ENCODE data around the gene AKR7A2.

AKR7A2 gene

DNA sequence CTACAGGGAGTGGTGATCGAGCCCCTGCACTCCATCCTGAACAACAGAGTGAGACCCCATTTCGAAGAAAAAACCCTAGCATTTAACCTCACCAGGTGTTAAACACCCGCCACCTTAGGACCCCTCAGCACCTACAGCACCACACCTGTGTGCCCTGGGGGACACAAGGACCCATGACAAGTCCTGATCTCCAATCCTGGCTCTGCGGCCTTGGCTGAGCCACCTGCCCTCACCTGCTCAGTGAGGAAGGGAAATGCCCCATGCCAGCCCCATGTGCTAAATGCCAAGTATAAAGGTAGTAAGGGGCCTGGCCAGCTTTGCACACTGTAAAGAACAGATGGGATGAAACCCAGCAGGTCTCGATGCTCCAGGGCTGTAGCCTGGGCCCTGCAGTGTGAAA, 49.2 kb downstream of the AKR7A2 start:
- Histone ChIP-seq H3K4me2 (ENCODE audit: low read length) (no peak overlapping the region), H3K27ac (ENCODE audit: low read depth, low read length) (no peak overlapping the region), H3K27me3 (ENCODE audit: control insufficient read depth, low read length) (no peaks in the 10 kb centered on the region), H3K9me3 (ENCODE audit: control insufficient read depth, insufficient read depth, low read length) (no peaks in the 10 kb centered on the region), H3K79me2 (ENCODE audit: control insufficient read depth, low read length) (no peaks in the 10 kb centered on the region), H3K4me3 (ENCODE audit: low read length) (no peak overlapping the region), H3F3A (ENCODE audit: control insufficient read depth, insufficient read depth) (peaks cover 4% of the 10 kb centered on the region; the same call in 1 of the 2 replicates), H3K4me1 (ENCODE audit: control insufficient read depth, low read length) (no peaks in the 10 kb centered on the region), H3K9me2 (replicated peaks; ENCODE audit: control insufficient read depth, low read length) (no peaks in the 10 kb centered on the region), H4K20me1 (ENCODE audit: control insufficient read depth, insufficient read depth, low read depth, low read length) (no peaks in the 10 kb centered on the region), H3K36me3 (ENCODE audit: control insufficient read depth, low read length) (peaks cover 32% of the 10 kb centered on the region)
- TF ChIP-seq EZH2phosphoT487 (IDR thresholded peaks at IDR 0.05; ENCODE audit: borderline replicate concordance, low read length), result no peak
- TF ChIP-seq, protein P1, sequence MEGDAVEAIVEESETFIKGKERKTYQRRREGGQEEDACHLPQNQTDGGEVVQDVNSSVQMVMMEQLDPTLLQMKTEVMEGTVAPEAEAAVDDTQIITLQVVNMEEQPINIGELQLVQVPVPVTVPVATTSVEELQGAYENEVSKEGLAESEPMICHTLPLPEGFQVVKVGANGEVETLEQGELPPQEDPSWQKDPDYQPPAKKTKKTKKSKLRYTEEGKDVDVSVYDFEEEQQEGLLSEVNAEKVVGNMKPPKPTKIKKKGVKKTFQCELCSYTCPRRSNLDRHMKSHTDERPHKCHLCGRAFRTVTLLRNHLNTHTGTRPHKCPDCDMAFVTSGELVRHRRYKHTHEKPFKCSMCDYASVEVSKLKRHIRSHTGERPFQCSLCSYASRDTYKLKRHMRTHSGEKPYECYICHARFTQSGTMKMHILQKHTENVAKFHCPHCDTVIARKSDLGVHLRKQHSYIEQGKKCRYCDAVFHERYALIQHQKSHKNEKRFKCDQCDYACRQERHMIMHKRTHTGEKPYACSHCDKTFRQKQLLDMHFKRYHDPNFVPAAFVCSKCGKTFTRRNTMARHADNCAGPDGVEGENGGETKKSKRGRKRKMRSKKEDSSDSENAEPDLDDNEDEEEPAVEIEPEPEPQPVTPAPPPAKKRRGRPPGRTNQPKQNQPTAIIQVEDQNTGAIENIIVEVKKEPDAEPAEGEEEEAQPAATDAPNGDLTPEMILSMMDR (IDR thresholded peaks at IDR 0.05; ENCODE audit: low read depth, low read length, poor library complexity, severe bottlenecking), result no peak

DNA sequence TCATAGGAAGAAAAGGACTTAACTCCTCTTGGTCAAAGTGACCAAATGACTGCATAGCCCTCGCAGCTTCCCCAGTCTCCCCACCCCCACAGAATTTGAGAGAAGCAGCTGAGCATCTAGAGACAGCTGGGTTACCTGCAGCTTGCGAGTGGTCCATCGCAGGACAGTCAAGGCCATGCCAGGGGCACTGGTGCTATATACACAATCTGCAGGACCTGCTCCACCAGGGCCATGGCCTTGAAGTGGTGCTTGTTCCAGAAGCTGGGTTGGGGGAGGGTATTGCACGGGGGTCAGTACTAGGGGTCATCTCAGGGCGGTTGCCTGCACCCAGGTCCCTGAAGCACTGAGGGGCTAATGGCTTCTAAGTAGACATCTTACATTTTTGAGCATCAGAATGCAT, 49.9 kb downstream of the AKR7A2 start:
- H3K9me2 ChIP-seq (replicated peaks; ENCODE audit: control insufficient read depth, low read length), result no peaks in the 10 kb centered on the region
- no peaks in the 10 kb centered on the region for H3K4me1 ChIP-seq (ENCODE audit: control insufficient read depth, low read length)
- TF ChIP-seq, protein P1 (IDR thresholded peaks at IDR 0.05; ENCODE audit: low read depth, low read length, poor library complexity, severe bottlenecking), result no peak
- no peak for TF ChIP-seq EZH2phosphoT487 (IDR thresholded peaks at IDR 0.05; ENCODE audit: borderline replicate concordance, low read length)
- H3K9me3 ChIP-seq (ENCODE audit: control insufficient read depth, insufficient read depth, low read length), result no peaks in the 10 kb centered on the region
- no peaks in the 10 kb centered on the region for H4K20me1 ChIP-seq (ENCODE audit: control insufficient read depth, insufficient read depth, low read depth, low read length)
- no peaks in the 10 kb centered on the region for H3K79me2 ChIP-seq (ENCODE audit: control insufficient read depth, low read length)
- H3K27me3 ChIP-seq (ENCODE audit: control insufficient read depth, low read length), result no peaks in the 10 kb centered on the region
- no peak overlapping the region for H3K4me3 ChIP-seq (ENCODE audit: low read length)
- H3K36me3 ChIP-seq (ENCODE audit: control insufficient read depth, low read length), result peaks cover 39% of the 10 kb centered on the region
- H3F3A ChIP-seq (ENCODE audit: control insufficient read depth, insufficient read depth), result peaks cover 4% of the 10 kb centered on the region; the same call in 1 of the 2 replicates
- no peak overlapping the region for H3K27ac ChIP-seq (ENCODE audit: low read depth, low read length)
- no peak overlapping the region for H3K4me2 ChIP-seq (ENCODE audit: low read length)

DNA sequence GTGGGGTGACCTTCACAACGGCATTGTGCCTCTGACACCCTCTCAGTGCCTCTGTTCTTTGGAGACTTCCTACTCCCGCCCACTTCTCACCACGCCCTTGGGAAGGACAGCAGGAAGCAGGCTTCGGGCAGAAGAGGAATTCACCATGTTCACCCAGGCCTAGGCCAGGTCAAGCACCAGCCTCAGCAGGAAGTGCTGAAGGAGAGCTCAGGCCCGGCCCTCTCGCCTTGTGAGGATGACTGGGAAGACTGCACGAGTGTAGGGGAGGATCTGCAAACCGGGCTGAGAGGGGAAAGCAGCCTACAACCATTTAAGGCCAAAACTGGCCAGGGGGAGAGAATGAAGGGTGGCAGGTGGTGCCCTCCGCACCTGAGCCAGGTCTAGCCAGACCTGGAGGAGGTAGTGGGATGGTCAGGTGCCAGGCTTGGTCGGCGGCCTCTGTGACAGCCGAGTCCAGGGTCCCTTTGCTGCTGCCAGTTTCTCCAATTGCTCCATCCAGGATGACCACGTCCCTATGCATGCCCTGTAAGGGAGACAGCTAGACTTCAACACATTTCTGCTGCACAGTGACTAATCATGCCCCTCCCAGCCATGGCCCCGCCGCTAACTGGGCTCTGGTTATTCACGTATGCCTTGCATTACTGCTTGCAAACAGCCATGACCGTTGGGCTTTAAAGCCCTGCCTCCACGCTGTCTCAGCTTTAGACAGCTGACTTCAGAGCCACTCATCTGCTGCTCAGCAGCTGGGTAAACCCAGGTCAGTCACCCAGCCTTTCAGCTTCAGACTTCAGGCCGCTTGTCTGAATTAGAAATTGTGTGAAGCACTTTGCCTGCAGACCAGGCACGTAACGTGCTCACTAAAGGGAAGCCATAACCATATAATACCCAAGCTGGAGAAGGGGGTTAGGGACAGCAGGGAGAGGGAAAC, 51.5 kb downstream of the AKR7A2 start:
- Histone ChIP-seq H3K36me3 (ENCODE audit: control insufficient read depth, low read length) (peaks cover 54% of the 10 kb centered on the region), H3K4me3 (ENCODE audit: low read length) (no peak overlapping the region), H3K4me2 (ENCODE audit: low read length) (no peak overlapping the region), H3K27me3 (ENCODE audit: control insufficient read depth, low read length) (no peaks in the 10 kb centered on the region), H4K20me1 (ENCODE audit: control insufficient read depth, insufficient read depth, low read depth, low read length) (peaks cover 2% of the 10 kb centered on the region), H3K27ac (ENCODE audit: low read depth, low read length) (no peak overlapping the region), H3K4me1 (ENCODE audit: control insufficient read depth, low read length) (no peaks in the 10 kb centered on the region), H3F3A (ENCODE audit: control insufficient read depth, insufficient read depth) (peaks cover 4% of the 10 kb centered on the region; the same call in 1 of the 2 replicates), H3K79me2 (ENCODE audit: control insufficient read depth, low read length) (peaks cover 11% of the 10 kb centered on the region), H3K9me3 (ENCODE audit: control insufficient read depth, insufficient read depth, low read length) (no peaks in the 10 kb centered on the region), H3K9me2 (replicated peaks; ENCODE audit: control insufficient read depth, low read length) (no peaks in the 10 kb centered on the region)
- TF ChIP-seq, protein P1 (IDR thresholded peaks at IDR 0.05; ENCODE audit: low read depth, low read length, poor library complexity, severe bottlenecking), result no peak
- no peak for TF ChIP-seq EZH2phosphoT487 (IDR thresholded peaks at IDR 0.05; ENCODE audit: borderline replicate concordance, low read length)

Measured in DOHH2 (cell line).